Adrenal gland (tissue), 5 donors: ENCODE results near the gene NT5C1B.

Experiments used
- CTCF ChIP-seq, 6 experiments: fragments of 450-650 bp in 4 of 6; fragments of 200-600 bp in 2 of 6; sonication (generic) in 1 of 6; IDR thresholded peaks; 1 replicate in 5 of 6; 2 replicates in 1 of 6; pipeline versions ENCODE4 v1.5.1 to v1.8.0; 2016 to 2021; ENCODE audit warnings: antibody characterized with exemption in 6 of 6, mild to moderate bottlenecking in 2 of 6, moderate library complexity in 1 of 6
- POLR2A ChIP-seq, 2 donors: fragments of 450-650 bp; IDR thresholded peaks; one replicate each; pipeline ENCODE4 v1.6.1; 2017; ENCODE audit warnings: antibody characterized with exemption in 2 of 2, mild to moderate bottlenecking in 2 of 2, moderate library complexity in 1 of 2
- donor health status: DM: no; HTN: no; CAD: no.

GRCh38 chr2:18545384-18545783 is 44.0 kb downstream of the NT5C1B start:
- no peak for TF ChIP-seq CTCF (IDR thresholded peaks at IDR 0.05)
- no peak for TF ChIP-seq POLR2A (IDR thresholded peaks at IDR 0.05)
